ENCODE data around the gene NRN1.
"Not testable (repeated sequence)": the region's sequence is repeated elsewhere in the genome, so short reads cannot be mapped to it uniquely, and the experiment has no call there.

The NRN1 gene

GRCh38 chr6:5981126-5982026 is 25.3 kb downstream of the NRN1 start:
- no peaks in the 10 kb centered on the region for H3K36me3 ChIP-seq
- TF ChIP-seq CTCF (IDR thresholded peaks at IDR 0.05): no peak
- no peak overlapping the region for H3K27ac ChIP-seq
- no peaks in the 10 kb centered on the region for H3K9me3 ChIP-seq
- no peak overlapping the region for H3K4me3 ChIP-seq (ENCODE audit: low read depth in 1 of 2, low read length in 1 of 2)
- peaks cover 15 to 16% of the 10 kb centered on the region in 2 experiments for H3K4me1 ChIP-seq (ENCODE audit: control insufficient read depth in 1 of 2, insufficient read depth in 1 of 2, low read depth in 1 of 2, low read length in 1 of 2)
- H3K27me3 ChIP-seq: peaks cover 23% of the 10 kb centered on the region

GRCh38 chr6:5979650-5980420 is 26.9 kb downstream of the NRN1 start:
- no peaks in the 10 kb centered on the region for H3K36me3 ChIP-seq
- H3K9me3 ChIP-seq: no peaks in the 10 kb centered on the region
- TF ChIP-seq CTCF (IDR thresholded peaks at IDR 0.05): no peak
- H3K27ac ChIP-seq: peak overlapping the region; percentile 76
- peaks cover 15% of the 10 kb centered on the region for H3K27me3 ChIP-seq
- peaks cover 15 to 16% of the 10 kb centered on the region in 2 experiments for H3K4me1 ChIP-seq (ENCODE audit: control insufficient read depth in 1 of 2, insufficient read depth in 1 of 2, low read depth in 1 of 2, low read length in 1 of 2)
- peak overlapping the region in 1 of 2 experiments; percentile 1 for H3K4me3 ChIP-seq (ENCODE audit: low read depth in 1 of 2, low read length in 1 of 2)

GRCh38 chr6:5976811-5977210 is 29.9 kb downstream of the NRN1 start:
- no peak overlapping the region for H3K27ac ChIP-seq
- no peak for TF ChIP-seq CTCF (IDR thresholded peaks at IDR 0.05)
- H3K4me3 ChIP-seq (ENCODE audit: low read depth in 1 of 2, low read length in 1 of 2): no peak overlapping the region
- no peaks in the 10 kb centered on the region for H3K36me3 ChIP-seq
- H3K4me1 ChIP-seq (ENCODE audit: control insufficient read depth in 1 of 2, insufficient read depth in 1 of 2, low read depth in 1 of 2, low read length in 1 of 2): peaks cover 15 to 16% of the 10 kb centered on the region in 2 experiments
- H3K9me3 ChIP-seq: no peaks in the 10 kb centered on the region
- H3K27me3 ChIP-seq: peaks cover 8% of the 10 kb centered on the region

GRCh38 chr6:5968817-5969734 is 37.6 kb downstream of the NRN1 start:
- peaks cover 0 to 6% of the 10 kb centered on the region in 2 experiments for H3K4me1 ChIP-seq (ENCODE audit: control insufficient read depth in 1 of 2, insufficient read depth in 1 of 2, low read depth in 1 of 2, low read length in 1 of 2)
- H3K9me3 ChIP-seq: no peaks in the 10 kb centered on the region
- H3K36me3 ChIP-seq: no peaks in the 10 kb centered on the region
- TF ChIP-seq CTCF (IDR thresholded peaks at IDR 0.05): no peak
- H3K27ac ChIP-seq: no peak overlapping the region
- H3K27me3 ChIP-seq: peaks cover 33% of the 10 kb centered on the region
- no peak overlapping the region for H3K4me3 ChIP-seq (ENCODE audit: low read depth in 1 of 2, low read length in 1 of 2)

GRCh38 chr6:5968036-5968435 is 38.7 kb downstream of the NRN1 start:
- H3K27me3 ChIP-seq: peaks cover 33% of the 10 kb centered on the region
- H3K4me1 ChIP-seq (ENCODE audit: control insufficient read depth in 1 of 2, insufficient read depth in 1 of 2, low read depth in 1 of 2, low read length in 1 of 2); H3K9me3 ChIP-seq; H3K27ac ChIP-seq; H3K4me3 ChIP-seq (ENCODE audit: low read depth in 1 of 2, low read length in 1 of 2); H3K36me3 ChIP-seq: not testable (repeated sequence)
